GM12878 (cell line): ENCODE data around the gene GCFC2. TPM values are rescaled to one million over a fixed set of nuclear protein-coding genes. Genes with fewer than 3 reads are reported as not detected.

ENCODE experiments used
- ATAC-seq: fragments of 200-7000 bp; cut with Tn5 transposase; 3 replicates; pipeline ENCODE4 v1.9.1; 2020; ENCODE audit warnings: mild to moderate bottlenecking, moderate library complexity
- BruUV-seq: library from RNA; stranded (reverse); fragments of 400-500 nt; replicated peaks from 2 replicates; lab custom pipeline; 2021; lab: Mats Ljungman, UMichigan
- CTCF ChIA-PET: fragments of 300-600 bp; sonication (Branson Sonifier 250); formaldehyde crosslinking; extraction: SDS; loops from one replicate; lab custom pipeline; 2021; ENCODE audit warnings: inconsistent platforms; lab: Yijun Ruan, JAX
- POLR2A ChIA-PET: fragments of 350-600 bp; formaldehyde crosslinking; extraction: SDS; loops from one replicate; lab custom pipeline; 2021; ENCODE audit warnings: inconsistent platforms; lab: Charles Lee
- RAD21 ChIA-PET: fragments of 300-600 bp; sonication (Branson Sonifier 250); formaldehyde crosslinking; loops from one replicate; lab custom pipeline; 2023; ENCODE audit warnings: antibody characterized with exemption; ENCODE audit not compliant: unreplicated experiment; lab: Charles Lee
- SMC1A ChIA-PET: fragments of 300-600 bp; sonication (Branson Sonifier 250); formaldehyde crosslinking; loops from one replicate; lab custom pipeline; 2023; ENCODE audit not compliant: unreplicated experiment, uncharacterized antibody; lab: Charles Lee
- DNase-seq: peaks from one replicate; pipeline ENCODE4 v3.0.0-alpha.2; 2011; ENCODE audit warnings: low read depth, low spot score
- FAIRE-seq: peaks from 3 replicates; lab custom pipeline; 2011; peaks lifted over from hg19 to GRCh38; lab: Jason Lieb, UNC
- H2AFZ ChIP-seq: 2 replicates; pipeline ENCODE4 v1.6.0; 2011; ENCODE audit warnings: low read depth, low read length, control low read depth; ENCODE audit not compliant: control insufficient read depth
- H3K27ac ChIP-seq: 2 replicates; pipeline ENCODE4 v1.5.1; 2011; ENCODE audit warnings: control low read depth; ENCODE audit not compliant: control insufficient read depth, insufficient read depth
- H3K27me3 ChIP-seq, 2 experiments: replicated peaks in 1 of 2; 2 replicates each; pipeline versions ENCODE4 v1.6.0 to v1.6.1; 2011; ENCODE audit warnings: low read length in 1 of 2; ENCODE audit not compliant: control insufficient read depth in 2 of 2, insufficient read depth in 2 of 2
- H3K36me3 ChIP-seq, 2 experiments: 2 replicates each; pipeline ENCODE4 v1.5.1; 2011; ENCODE audit warnings: low read length in 1 of 2; ENCODE audit not compliant: control insufficient read depth in 2 of 2, insufficient read depth in 2 of 2
- H3K4me1 ChIP-seq: 2 replicates; pipeline ENCODE4 v1.6.1; 2011; ENCODE audit warnings: mild to moderate bottlenecking, low read length, moderate library complexity, mixed read lengths; ENCODE audit not compliant: control insufficient read depth, insufficient read depth
- H3K4me2 ChIP-seq: 2 replicates; pipeline ENCODE4 v1.6.0; 2011; ENCODE audit warnings: control low read depth; ENCODE audit not compliant: control insufficient read depth, insufficient read depth
- H3K4me3 ChIP-seq: fragments of 200-600 bp; sonication (generic); 2 replicates; pipeline ENCODE4 v1.5.1; 2016
- H3K79me2 ChIP-seq: 2 replicates; pipeline ENCODE4 v1.6.0; 2011; ENCODE audit warnings: low read length; ENCODE audit not compliant: control insufficient read depth, insufficient read depth
- H3K9ac ChIP-seq: 2 replicates; pipeline ENCODE4 v1.8.0; 2011; ENCODE audit warnings: low read length, control low read depth, mixed read lengths; ENCODE audit not compliant: control insufficient read depth, insufficient read depth
- H3K9me3 ChIP-seq: replicated peaks from 3 replicates; pipeline ENCODE4 v1.5.1; 2011; ENCODE audit warnings: mild to moderate bottlenecking, low read length; ENCODE audit not compliant: control insufficient read depth, insufficient read depth
- H4K20me1 ChIP-seq: 2 replicates; pipeline ENCODE4 v1.6.0; 2011; ENCODE audit not compliant: control insufficient read depth, insufficient read depth
- CTCF ChIP-seq, 3 experiments: IDR thresholded peaks in 2 of 3; conservative IDR thresholded peaks in 1 of 3; 2 replicates each; pipeline ENCODE4 v1.5.1; 2011; ENCODE audit warnings: low read depth in 3 of 3, low read length in 3 of 3, mild to moderate bottlenecking in 3 of 3, control low read depth in 2 of 3, moderate library complexity in 2 of 3, inconsistent platforms in 1 of 3, mixed read lengths in 1 of 3; ENCODE audit not compliant: control insufficient read depth in 2 of 3, insufficient read depth in 1 of 3; ENCODE audit errors: extremely low read depth in 1 of 3
- ELK1 ChIP-seq: IDR thresholded peaks from 2 replicates; pipeline ENCODE4 v1.6.1; 2012; ENCODE audit warnings: low read depth, low read length, improper control_type of control experiment
- LARP7 ChIP-seq: fragments of 450-650 bp; IDR thresholded peaks from 2 replicates; pipeline ENCODE4 v1.6.1; 2017; ENCODE audit warnings: mild to moderate bottlenecking
- REST ChIP-seq: IDR thresholded peaks from 2 replicates; pipeline ENCODE4 v1.6.1; 2012; ENCODE audit warnings: mild to moderate bottlenecking, low read depth, low read length
- RFX5 ChIP-seq: IDR thresholded peaks from 2 replicates; pipeline ENCODE4 v1.6.1; 2011; ENCODE audit warnings: low read depth, low read length, improper control_type of control experiment
- TCF12 ChIP-seq: IDR thresholded peaks from 2 replicates; pipeline ENCODE4 v1.6.1; 2011; ENCODE audit warnings: low read depth, mild to moderate bottlenecking, low read length
- ZBTB11 ChIP-seq: fragments of 450-650 bp; formaldehyde crosslinking; IDR thresholded peaks from 2 replicates; pipeline ENCODE4 v1.5.0; 2022; ENCODE audit warnings: mild to moderate bottlenecking, missing genetic modification characterization
- whole genome bisulfite sequencing: methylation state at CpG from one replicate; pipeline ENCODE4 v1.1.6; 2016; ENCODE audit warnings: low lambda C conversion rate; ENCODE audit not compliant: insufficient replicate concordance, insufficient coverage; ENCODE audit errors: missing lambda C conversion rate; 5-methylcytosine and 5-hydroxymethylcytosine counted together
- in situ Hi-C: fragments of 300-500 bp; cut with MboI; formaldehyde crosslinking; loops from 9 replicates; pipeline ENCODE4 v1.14.3; 2018; ENCODE audit warnings: mixed read lengths
- intact Hi-C: fragments of 100-400 bp; cut with micrococcal nuclease; formaldehyde crosslinking; loops from one replicate; pipeline ENCODE4 v1.14.2; 2022; ENCODE audit not compliant: unreplicated experiment
- polyA plus RNA-seq, 11 experiments: library from polyadenylated mRNA; depleted of rRNA in 4 of 11; unstranded in 6 of 11; stranded (reverse) in 5 of 11; fragments of >200 nt; fragmentation: Nextera tagmentation in 4 of 11; fragmentation: Illumina TruSeq in 1 of 11; extraction: Ambion mirVana in 4 of 11; extraction: Trizol in 1 of 11; gene quantifications; 1 replicate in 1 of 11; 2 replicates in 10 of 11; pipeline versions ENCODE4 v1.2.1 to v1.2.3, GENCODE V29; 2011 to 2016; ENCODE audit warnings: inconsistent platforms in 2 of 11, missing spikeins in 2 of 11, low read depth in 1 of 11
- total RNA-seq, 4 experiments: library from RNA; depleted of rRNA in 3 of 4; stranded (reverse); fragments of >200 nt in 3 of 4; fragmentation: Illumina TruSeq in 1 of 4; extraction: Trizol in 1 of 4; gene quantifications; 2 replicates each; pipeline versions ENCODE4 v1.2.1 to v1.2.3, GENCODE V29; 2013 to 2021
- TF ChIP-seq, protein P1 (sequence below): fragments of 450-650 bp; formaldehyde crosslinking; IDR thresholded peaks from 2 replicates; pipeline ENCODE4 v1.4.0; 2020; ENCODE audit warnings: mild to moderate bottlenecking, moderate library complexity

The GCFC2 gene
- total and polyA plus RNA-seq, 10 of the 15 experiments (the other 5 are each of a cell fraction or from before 2014, with no cell fraction given): 15.5 to 36.5 (median 27.4) TPM

- H3K4me1 ChIP-seq: no peaks in the 10 kb centered on the region
- in situ Hi-C loops: no loop called here
- H3K4me3 ChIP-seq: no peak overlapping the region
- intact Hi-C loops: loop anchor here (2.0 kb wide), 1 partner anchor 21 kb away; no protein-coding TSS in a partner anchor
- H3K36me3 ChIP-seq: peaks cover under 1 to 29% of the 10 kb centered on the region in 2 experiments; a peak in 3 of 4 replicates
- ATAC-seq (no peak), DNase-seq (no peak), FAIRE-seq (no peak)
- RAD21 ChIA-PET: no interaction called here
- H3K9me3 ChIP-seq: peaks cover 7% of the 10 kb centered on the region; the same call in 2 of the 3 replicates
- 0% methylated on average over 1 of the region's 1 CpG for WGBS
- H4K20me1 ChIP-seq: no peaks in the 10 kb centered on the region
- no peak overlapping the region for H3K27ac ChIP-seq
- no peak overlapping the region for H3K4me2 ChIP-seq
- CTCF ChIA-PET: interaction anchor here (1.1 to 2.7 kb wide), 5 partner anchors 9 to 48 kb away, joined by 3 to 16 read pairs (median 6); partner anchors contain the start of gene MRPL19
- SMC1A ChIA-PET: interaction anchor here (1.1 to 4.2 kb wide), 4 partner anchors 9 to 33 kb away, joined by 3 to 21 read pairs (median 6); partner anchors contain the start of gene MRPL19
- H3K9ac ChIP-seq: no peak overlapping the region
- no peak overlapping the region for H2AFZ ChIP-seq
- no TSS peak for BruUV-seq
- POLR2A ChIA-PET: interaction anchor here (1.0 to 2.4 kb wide), 2 partner anchors 10 to 52 kb away, joined by 3 to 7 read pairs; partner anchors contain the start of gene MRPL19
- no peaks in the 10 kb centered on the region for H3K27me3 ChIP-seq
- H3K79me2 ChIP-seq: no peaks in the 10 kb centered on the region; the same call in 1 of the 2 replicates
- TF ChIP-seq ZBTB11 (no peak), RFX5 (no peak), ELK1 (no peak), LARP7 (no peak), REST (no peak), TCF12 (no peak), CTCF (IDR thresholded peaks at IDR 0.05 in 2 of 3, conservative IDR thresholded peaks at IDR 0.05 in 1 of 3; ENCODE audit: control insufficient read depth in 2 of 3, extremely low read depth in 1 of 3, insufficient read depth in 1 of 3, low read depth in 3 of 3, low read length in 3 of 3) (no peak)
- TF ChIP-seq, protein P1, sequence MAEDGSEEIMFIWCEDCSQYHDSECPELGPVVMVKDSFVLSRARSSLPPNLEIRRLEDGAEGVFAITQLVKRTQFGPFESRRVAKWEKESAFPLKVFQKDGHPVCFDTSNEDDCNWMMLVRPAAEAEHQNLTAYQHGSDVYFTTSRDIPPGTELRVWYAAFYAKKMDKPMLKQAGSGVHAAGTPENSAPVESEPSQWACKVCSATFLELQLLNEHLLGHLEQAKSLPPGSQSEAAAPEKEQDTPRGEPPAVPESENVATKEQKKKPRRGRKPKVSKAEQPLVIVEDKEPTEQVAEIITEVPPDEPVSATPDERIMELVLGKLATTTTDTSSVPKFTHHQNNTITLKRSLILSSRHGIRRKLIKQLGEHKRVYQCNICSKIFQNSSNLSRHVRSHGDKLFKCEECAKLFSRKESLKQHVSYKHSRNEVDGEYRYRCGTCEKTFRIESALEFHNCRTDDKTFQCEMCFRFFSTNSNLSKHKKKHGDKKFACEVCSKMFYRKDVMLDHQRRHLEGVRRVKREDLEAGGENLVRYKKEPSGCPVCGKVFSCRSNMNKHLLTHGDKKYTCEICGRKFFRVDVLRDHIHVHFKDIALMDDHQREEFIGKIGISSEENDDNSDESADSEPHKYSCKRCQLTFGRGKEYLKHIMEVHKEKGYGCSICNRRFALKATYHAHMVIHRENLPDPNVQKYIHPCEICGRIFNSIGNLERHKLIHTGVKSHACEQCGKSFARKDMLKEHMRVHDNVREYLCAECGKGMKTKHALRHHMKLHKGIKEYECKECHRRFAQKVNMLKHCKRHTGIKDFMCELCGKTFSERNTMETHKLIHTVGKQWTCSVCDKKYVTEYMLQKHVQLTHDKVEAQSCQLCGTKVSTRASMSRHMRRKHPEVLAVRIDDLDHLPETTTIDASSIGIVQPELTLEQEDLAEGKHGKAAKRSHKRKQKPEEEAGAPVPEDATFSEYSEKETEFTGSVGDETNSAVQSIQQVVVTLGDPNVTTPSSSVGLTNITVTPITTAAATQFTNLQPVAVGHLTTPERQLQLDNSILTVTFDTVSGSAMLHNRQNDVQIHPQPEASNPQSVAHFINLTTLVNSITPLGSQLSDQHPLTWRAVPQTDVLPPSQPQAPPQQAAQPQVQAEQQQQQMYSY (CRISPR knock-in tag): no peak
Measured at GRCh38 chr2:75655861-75656260, 54.9 kb downstream of the GCFC2 start.
